ENCODE results near the gene GTF3C1.

DNA sequence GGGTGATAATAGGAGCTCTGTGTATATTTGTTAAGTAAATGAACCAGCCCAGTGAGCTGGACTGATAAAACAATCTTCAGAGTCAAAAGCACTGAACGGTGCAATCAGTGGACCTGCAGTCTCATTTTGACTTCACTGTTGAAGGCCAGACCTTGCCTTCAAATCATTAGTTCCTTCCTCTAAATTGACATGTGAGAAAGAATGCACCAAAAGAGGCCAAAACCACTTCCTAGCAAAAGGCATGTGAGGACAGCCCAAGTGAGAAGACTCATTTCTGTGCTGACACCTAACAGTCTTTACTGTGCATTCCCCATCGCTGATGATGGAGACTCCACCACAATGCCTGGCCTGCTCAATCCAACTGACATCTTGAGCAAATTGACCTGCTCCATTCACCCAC is 10.6 kb downstream of the GTF3C1 start:
- TF ChIP-seq CTCF (conservative IDR thresholded peaks at IDR 0.05), result no peak
- TF ChIP-seq ZFX (IDR thresholded peaks at IDR 0.05), result no peak

Measured in C4-2B (cell line).